Stimulated activated CD8-positive, alpha-beta memory T cell treated with anti-CD3 and anti-CD28 coated beads, Interleukin-15, amount 100 ng/mL, for 1 hour (primary cell): Measurements from ENCODE around the gene TAL1.

Source experiments
- DNase-seq: peaks from one replicate; pipeline ENCODE4 v3.0.0-alpha.2; 2020; ENCODE audit warnings: low read depth

Gene TAL1

GRCh38 chr1:47187231-47187925 is 44.6 kb downstream of the TAL1 start:
- DNase-seq = no peak

- DNase-seq = no peak
Observed at GRCh38 chr1:47186267-47187185, 45.5 kb downstream of the TAL1 start.

GRCh38 chr1:47184822-47185677 is 47.0 kb downstream of the TAL1 start:
- no peak for DNase-seq

GRCh38 chr1:47184090-47184821 is 47.8 kb downstream of the TAL1 start:
- no peak for DNase-seq

- DNase-seq = no peak
Observed at GRCh38 chr1:47183308-47184089, 48.5 kb downstream of the TAL1 start.

GRCh38 chr1:47182676-47183235 is 49.3 kb downstream of the TAL1 start:
- DNase-seq = no peak

- DNase-seq = no peak
Observed at GRCh38 chr1:47181955-47182675, 49.9 kb downstream of the TAL1 start.

GRCh38 chr1:47181095-47181954 is 50.7 kb downstream of the TAL1 start:
- no peak for DNase-seq

- no peak for DNase-seq
Observed at GRCh38 chr1:47180603-47181094, 51.4 kb downstream of the TAL1 start.

GRCh38 chr1:47179988-47180563 is 51.9 kb downstream of the TAL1 start:
- no peak for DNase-seq

- peak; percentile 39 for DNase-seq
Observed at GRCh38 chr1:47179017-47179987, 52.7 kb downstream of the TAL1 start.

GRCh38 chr1:47178654-47179016 is 53.4 kb downstream of the TAL1 start:
- no peak for DNase-seq

GRCh38 chr1:47178020-47178419 is 54.0 kb downstream of the TAL1 start:
- DNase-seq = no peak

- DNase-seq = peak; percentile 20
Observed at GRCh38 chr1:47175227-47175934, 56.6 kb downstream of the TAL1 start.

- DNase-seq = no peak
Observed at GRCh38 chr1:47174656-47175020, 57.4 kb downstream of the TAL1 start.

- no peak for DNase-seq
Observed at GRCh38 chr1:47172782-47173181, 59.2 kb downstream of the TAL1 start.
